Thoracic aorta (tissue), 2 donors: ENCODE measurements around the gene CDK6. TPM values are rescaled to one million over a fixed set of nuclear protein-coding genes. Genes with fewer than 3 reads are reported as not detected.

Experiments
- ATAC-seq: fragments of 150-250 bp; one replicate; pipeline ENCODE4 v1.8.0; 2017; ENCODE audit warnings: low read depth; ENCODE audit not compliant: insufficient number of reproducible peaks, low FRiP score
- DNase-seq: peaks from one replicate; pipeline ENCODE4 v3.0.0-alpha.2; 2020; ENCODE audit warnings: low spot score
- H3K27ac ChIP-seq, 2 donors: fragments of 200-600 bp; sonication (generic); 1 replicate in 1 of 2; 2 replicates in 1 of 2; pipeline ENCODE4 v1.5.1; 2016; ENCODE audit warnings: mild to moderate bottlenecking in 2 of 2, moderate library complexity in 2 of 2
- H3K27me3 ChIP-seq: fragments of 200-600 bp; sonication (generic); replicated peaks from 2 replicates; pipeline ENCODE4 v1.6.0; 2016; ENCODE audit warnings: mild to moderate bottlenecking; ENCODE audit not compliant: insufficient read depth
- H3K36me3 ChIP-seq: fragments of 200-600 bp; sonication (generic); one replicate; pipeline ENCODE4 v1.5.1; 2016
- H3K4me1 ChIP-seq, 2 donors: fragments of 200-600 bp; sonication (generic); 1 replicate in 1 of 2; 2 replicates in 1 of 2; pipeline versions ENCODE4 v1.5.1 to v1.6.0; 2016; ENCODE audit warnings: low read depth in 2 of 2, mild to moderate bottlenecking in 1 of 2; ENCODE audit not compliant: control insufficient read depth in 1 of 2
- H3K4me3 ChIP-seq: fragments of 200-600 bp; sonication (generic); 2 replicates; pipeline ENCODE4 v1.5.1; 2016; ENCODE audit warnings: mild to moderate bottlenecking
- H3K9me3 ChIP-seq: fragments of 200-600 bp; sonication (generic); 2 replicates; pipeline ENCODE4 v1.5.1; 2016
- CTCF ChIP-seq: fragments of 200-600 bp; sonication (generic); IDR thresholded peaks from one replicate; pipeline ENCODE4 v1.5.1; 2019; ENCODE audit warnings: antibody characterized with exemption
- total RNA-seq, 2 donors: library from RNA; depleted of rRNA; stranded (reverse); fragments of >200 nt; gene quantifications; one replicate each; pipeline versions ENCODE4 v1.1.0 to v1.2.3, GENCODE V29; 2016

Gene CDK6
- total RNA-seq, 2 donors from 2014 or later: 25.5 to 31.8 TPM

- no peaks in the 10 kb centered on the region for H3K9me3 ChIP-seq
- no peaks in the 10 kb centered on the region for H3K27me3 ChIP-seq
- no peak overlapping the region for H3K27ac ChIP-seq
- H3K4me1 ChIP-seq: peaks cover 0 to 8% of the 10 kb centered on the region in 2 donors
- no peaks in the 10 kb centered on the region for H3K36me3 ChIP-seq
- DNase-seq: no peak
- H3K4me3 ChIP-seq: no peak overlapping the region
- no peak for TF ChIP-seq CTCF
- no peak for ATAC-seq
These were observed 168.4 kb downstream of the CDK6 start for GRCh38 chr7:92667816-92668535.

DNA sequence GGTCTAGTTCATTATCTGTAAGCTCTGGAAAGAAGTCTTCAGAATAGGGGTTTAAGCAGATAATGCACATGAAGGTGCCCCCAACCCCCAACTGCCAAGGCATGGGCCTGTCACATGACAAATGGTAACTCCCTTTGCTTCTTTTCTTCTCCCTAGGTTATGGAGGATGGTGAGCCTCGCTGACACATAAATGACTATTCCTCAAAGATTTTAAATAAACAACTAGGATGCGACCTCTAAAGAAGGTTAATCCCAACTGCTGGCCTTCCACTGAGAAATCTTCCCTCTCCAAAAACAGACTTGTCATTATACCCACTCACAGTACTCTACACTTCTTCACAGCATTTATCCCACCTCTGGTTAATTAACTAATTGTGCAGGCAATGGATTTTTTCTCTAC is 170.4 kb downstream of the CDK6 start:
- no peak for TF ChIP-seq CTCF
- no peak overlapping the region for H3K27ac ChIP-seq
- no peaks in the 10 kb centered on the region for H3K36me3 ChIP-seq
- no peaks in the 10 kb centered on the region for H3K9me3 ChIP-seq
- peaks cover 0 to 8% of the 10 kb centered on the region in 2 donors for H3K4me1 ChIP-seq
- H3K27me3 ChIP-seq: no peaks in the 10 kb centered on the region
- H3K4me3 ChIP-seq: no peak overlapping the region
- ATAC-seq (no peak), DNase-seq (no peak)

DNA sequence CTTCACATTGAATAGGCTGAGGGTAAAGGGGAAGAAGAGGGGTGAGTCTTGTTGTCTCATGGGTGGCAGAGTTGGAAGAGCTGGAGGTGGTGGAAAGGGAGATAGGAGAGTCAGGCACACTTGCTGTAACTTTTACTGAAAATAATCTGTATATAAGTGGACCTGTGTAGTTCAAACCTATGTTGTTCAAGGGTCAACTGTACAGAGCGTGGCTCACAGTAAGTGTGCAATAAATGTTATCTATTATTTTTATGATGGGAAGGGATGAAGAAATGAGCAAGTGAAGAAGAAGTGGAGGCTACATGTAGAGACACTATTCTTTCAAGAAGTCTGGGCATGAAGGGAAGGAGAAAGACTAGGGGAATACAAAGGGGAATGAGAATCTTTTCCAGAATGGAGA is 174.7 kb downstream of the CDK6 start:
- DNase-seq (no peak), ATAC-seq (no peak)
- no peak for TF ChIP-seq CTCF
- Histone ChIP-seq H3K36me3 (no peaks in the 10 kb centered on the region), H3K9me3 (no peaks in the 10 kb centered on the region), H3K27ac (no peak overlapping the region), H3K4me1 (no peaks in the 10 kb centered on the region), H3K27me3 (no peaks in the 10 kb centered on the region), H3K4me3 (no peak overlapping the region)

GRCh38 chr7:92658671-92659070 is 177.7 kb downstream of the CDK6 start:
- no peak for ATAC-seq
- Histone ChIP-seq H3K27ac (no peak overlapping the region), H3K4me3 (no peak overlapping the region)

DNA sequence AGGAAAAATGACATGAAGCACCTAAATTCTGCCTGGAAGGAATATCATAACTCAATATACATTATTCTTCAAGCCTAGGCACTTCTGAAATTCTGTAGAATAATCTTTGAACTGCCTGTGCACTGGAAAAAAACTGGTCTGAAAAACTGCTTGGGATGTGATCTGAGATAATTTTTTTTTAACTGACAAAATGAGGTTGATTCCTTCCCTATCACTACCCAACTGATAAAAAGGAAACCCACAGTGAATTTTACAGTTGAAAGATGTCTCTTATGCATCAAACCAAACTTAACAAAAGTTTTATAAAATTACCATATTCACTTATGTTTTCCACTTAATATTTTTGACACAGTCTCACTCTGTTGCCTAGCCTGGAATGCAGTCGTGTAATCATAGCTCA is 179.0 kb downstream of the CDK6 start:
- no peak for ATAC-seq
- H3K27me3 ChIP-seq: no peaks in the 10 kb centered on the region
- H3K4me1 ChIP-seq: peaks cover 0 to 5% of the 10 kb centered on the region in 2 donors
- no peak for TF ChIP-seq CTCF
- H3K9me3 ChIP-seq: no peaks in the 10 kb centered on the region
- no peak overlapping the region for H3K27ac ChIP-seq
- no peaks in the 10 kb centered on the region for H3K36me3 ChIP-seq
- no peak for DNase-seq
- H3K4me3 ChIP-seq: no peak overlapping the region

More at GRCh38 chr7:92658671-92659070, 177.7 kb downstream of the CDK6 start:
- DNase-seq: no peak
- TF ChIP-seq CTCF: no peak
- no peaks in the 10 kb centered on the region for H3K27me3 ChIP-seq
- H3K4me1 ChIP-seq: peaks cover 0 to 5% of the 10 kb centered on the region in 2 donors
- H3K36me3 ChIP-seq: no peaks in the 10 kb centered on the region
- no peaks in the 10 kb centered on the region for H3K9me3 ChIP-seq
